Type B pancreatic cell (in vitro differentiated cells): ENCODE results near the gene SEC16A. TPM values are rescaled to one million over a fixed set of nuclear protein-coding genes. Genes with fewer than 3 reads are reported as not detected.

Experiments used
- DNase-seq: peaks from one replicate; pipeline ENCODE4 v3.0.0; 2021; ENCODE audit warnings: mixed read lengths; ENCODE audit not compliant: unreplicated experiment; ENCODE audit errors: extremely low spot score
- H3K27ac Mint-ChIP-seq: 2 replicates; pipeline ENCODE4 v1.8.0; 2021; ENCODE audit warnings: mild to moderate bottlenecking, mixed read lengths
- H3K27me3 Mint-ChIP-seq: 2 replicates; pipeline ENCODE4 v1.8.0; 2021; ENCODE audit warnings: mixed read lengths
- H3K36me3 Mint-ChIP-seq: 2 replicates; pipeline ENCODE4 v1.8.0; 2021; ENCODE audit warnings: mixed read lengths
- H3K4me1 Mint-ChIP-seq: one replicate; pipeline ENCODE4 v1.8.0; 2021; ENCODE audit warnings: mixed read lengths; ENCODE audit not compliant: unreplicated experiment
- H3K4me3 Mint-ChIP-seq: 2 replicates; pipeline ENCODE4 v1.8.0; 2021; ENCODE audit warnings: mild to moderate bottlenecking, mixed read lengths
- H3K9me3 Mint-ChIP-seq: 2 replicates; pipeline ENCODE4 v1.8.0; 2021; ENCODE audit warnings: mixed read lengths
- total RNA-seq: library from RNA; stranded (reverse); gene quantifications from 2 replicates; pipeline ENCODE4 v1.2.1, GENCODE V29; 2021; ENCODE audit warnings: low replicate concordance
- TF ChIP-seq, protein P1 (sequence below): fragments of 200-600 bp; sonication (generic); conservative IDR thresholded peaks from 2 replicates; pipeline ENCODE4 v1.5.0; 2021; ENCODE audit warnings: antibody characterized with exemption, mild to moderate bottlenecking

SEC16A gene
- total RNA-seq, 1 donor from 2014 or later = 74.6 TPM

GRCh38 chr9:136424750-136425362 lies 58.0 kb downstream of the SEC16A start:
- DNase-seq = no peak
- TF ChIP-seq, protein P1, sequence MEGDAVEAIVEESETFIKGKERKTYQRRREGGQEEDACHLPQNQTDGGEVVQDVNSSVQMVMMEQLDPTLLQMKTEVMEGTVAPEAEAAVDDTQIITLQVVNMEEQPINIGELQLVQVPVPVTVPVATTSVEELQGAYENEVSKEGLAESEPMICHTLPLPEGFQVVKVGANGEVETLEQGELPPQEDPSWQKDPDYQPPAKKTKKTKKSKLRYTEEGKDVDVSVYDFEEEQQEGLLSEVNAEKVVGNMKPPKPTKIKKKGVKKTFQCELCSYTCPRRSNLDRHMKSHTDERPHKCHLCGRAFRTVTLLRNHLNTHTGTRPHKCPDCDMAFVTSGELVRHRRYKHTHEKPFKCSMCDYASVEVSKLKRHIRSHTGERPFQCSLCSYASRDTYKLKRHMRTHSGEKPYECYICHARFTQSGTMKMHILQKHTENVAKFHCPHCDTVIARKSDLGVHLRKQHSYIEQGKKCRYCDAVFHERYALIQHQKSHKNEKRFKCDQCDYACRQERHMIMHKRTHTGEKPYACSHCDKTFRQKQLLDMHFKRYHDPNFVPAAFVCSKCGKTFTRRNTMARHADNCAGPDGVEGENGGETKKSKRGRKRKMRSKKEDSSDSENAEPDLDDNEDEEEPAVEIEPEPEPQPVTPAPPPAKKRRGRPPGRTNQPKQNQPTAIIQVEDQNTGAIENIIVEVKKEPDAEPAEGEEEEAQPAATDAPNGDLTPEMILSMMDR = no peak
- Mint-ChIP-seq H3K27me3 (no peaks in the 10 kb centered on the region), H3K4me3 (no peak overlapping the region), H3K27ac (no peak overlapping the region), H3K36me3 (peaks cover 8% of the 10 kb centered on the region), H3K4me1 (no peaks in the 10 kb centered on the region), H3K9me3 (no peaks in the 10 kb centered on the region)

- H3K4me3 Mint-ChIP-seq = no peak overlapping the region
- H3K27me3 Mint-ChIP-seq = no peaks in the 10 kb centered on the region
- H3K27ac Mint-ChIP-seq = no peak overlapping the region
- no peaks in the 10 kb centered on the region for H3K4me1 Mint-ChIP-seq
- DNase-seq = no peak
- H3K36me3 Mint-ChIP-seq = peaks cover 5% of the 10 kb centered on the region
- no peaks in the 10 kb centered on the region for H3K9me3 Mint-ChIP-seq
- TF ChIP-seq, protein P1 = no peak
Measured at GRCh38 chr9:136423432-136424146, 59.3 kb downstream of the SEC16A start.

- no peak overlapping the region for H3K4me3 Mint-ChIP-seq
- H3K36me3 Mint-ChIP-seq = peaks cover 5% of the 10 kb centered on the region
- TF ChIP-seq, protein P1 = no peak
- no peak for DNase-seq
- no peak overlapping the region for H3K27ac Mint-ChIP-seq
- no peaks in the 10 kb centered on the region for H3K27me3 Mint-ChIP-seq
- no peaks in the 10 kb centered on the region for H3K9me3 Mint-ChIP-seq
- no peaks in the 10 kb centered on the region for H3K4me1 Mint-ChIP-seq
Measured at GRCh38 chr9:136422876-136423275, 60.0 kb downstream of the SEC16A start.

DNA sequence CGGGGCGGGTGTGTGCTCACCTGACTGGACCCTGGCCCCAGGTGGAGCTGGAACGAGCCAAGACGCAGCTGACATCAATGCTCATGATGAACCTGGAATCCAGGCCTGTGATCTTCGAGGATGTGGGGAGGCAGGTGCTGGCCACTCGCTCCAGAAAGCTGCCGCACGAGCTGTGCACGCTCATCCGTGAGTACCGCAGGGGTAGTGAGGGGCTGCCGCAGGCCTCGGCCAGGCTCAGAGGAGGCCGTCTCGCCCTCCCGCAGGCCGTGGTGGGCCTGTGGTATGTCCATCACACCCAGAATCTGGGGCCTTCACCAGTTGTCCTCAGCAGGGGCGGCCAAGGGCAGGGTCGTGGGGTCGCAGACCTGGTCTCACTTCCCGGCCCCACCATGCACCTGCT lies 61.0 kb downstream of the SEC16A start:
- Mint-ChIP-seq H3K27ac (no peak overlapping the region), H3K4me1 (no peaks in the 10 kb centered on the region), H3K36me3 (peaks cover 4% of the 10 kb centered on the region), H3K27me3 (no peaks in the 10 kb centered on the region), H3K4me3 (no peak overlapping the region), H3K9me3 (no peaks in the 10 kb centered on the region)
- no peak for DNase-seq
- TF ChIP-seq, protein P1 = no peak

DNA sequence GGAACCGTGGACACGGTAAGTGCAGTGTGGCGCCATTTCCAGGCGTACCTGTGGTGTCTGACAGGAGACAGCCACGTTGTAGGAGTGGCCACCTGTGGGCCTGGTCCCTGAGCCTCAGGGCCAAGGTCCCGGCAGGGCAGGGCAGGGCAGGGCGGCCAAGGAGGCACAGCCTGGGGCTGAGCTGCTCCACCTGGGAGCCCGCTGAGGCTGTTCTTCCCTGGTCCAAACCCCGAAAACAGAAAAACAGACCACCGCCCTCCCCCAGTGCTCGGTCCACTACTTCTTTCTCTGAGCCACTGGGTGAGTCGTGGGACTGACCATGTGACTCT lies 63.8 kb downstream of the SEC16A start:
- Mint-ChIP-seq H3K36me3 (peaks cover 7% of the 10 kb centered on the region), H3K4me1 (no peaks in the 10 kb centered on the region), H3K9me3 (no peaks in the 10 kb centered on the region), H3K27ac (no peak overlapping the region), H3K4me3 (no peak overlapping the region), H3K27me3 (no peaks in the 10 kb centered on the region)
- no peak for DNase-seq
- TF ChIP-seq, protein P1 = no peak
